HG03439 (cell line): ENCODE measurements around the gene PLA2G4F.

ENCODE experiments used
- ATAC-seq: cut with Tn5 transposase; IDR thresholded peaks from one replicate; pipeline ENCODE4 v1.9.1; 2021; ENCODE audit warnings: mild to moderate bottlenecking, moderate library complexity; ENCODE audit not compliant: unreplicated experiment

The PLA2G4F gene

GRCh38 chr15:42133886-42134502, 22.4 kb downstream of the PLA2G4F start:
- no peak for ATAC-seq

GRCh38 chr15:42133356-42133755, 23.1 kb downstream of the PLA2G4F start:
- ATAC-seq: no peak

- no peak for ATAC-seq
Measured at GRCh38 chr15:42131826-42132806, 24.3 kb downstream of the PLA2G4F start.

- no peak for ATAC-seq
Measured at GRCh38 chr15:42131006-42131405, 25.4 kb downstream of the PLA2G4F start.

- ATAC-seq: no peak
Measured at GRCh38 chr15:42130246-42130986, 26.0 kb downstream of the PLA2G4F start.

- no peak for ATAC-seq
Measured at GRCh38 chr15:42129364-42129763, 27.1 kb downstream of the PLA2G4F start.

GRCh38 chr15:42128476-42128875, 28.0 kb downstream of the PLA2G4F start:
- no peak for ATAC-seq

GRCh38 chr15:42123546-42123945, 32.9 kb downstream of the PLA2G4F start:
- ATAC-seq: no peak

GRCh38 chr15:42121682-42122081, 34.8 kb downstream of the PLA2G4F start:
- no peak for ATAC-seq

GRCh38 chr15:42121021-42121420, 35.4 kb downstream of the PLA2G4F start:
- ATAC-seq: no peak

- ATAC-seq: no peak
Measured at GRCh38 chr15:42120285-42120684, 36.2 kb downstream of the PLA2G4F start.

- ATAC-seq: no peak
Measured at GRCh38 chr15:42119446-42119760, 37.0 kb downstream of the PLA2G4F start.

- ATAC-seq: no peak
Measured at GRCh38 chr15:42118650-42119445, 37.6 kb downstream of the PLA2G4F start.

GRCh38 chr15:42111924-42112323, 44.5 kb downstream of the PLA2G4F start:
- no peak for ATAC-seq

- ATAC-seq: no peak
Measured at GRCh38 chr15:42110367-42110766, 46.1 kb downstream of the PLA2G4F start.

GRCh38 chr15:42108806-42109205, 47.6 kb downstream of the PLA2G4F start:
- no peak for ATAC-seq

GRCh38 chr15:42108189-42108588, 48.2 kb downstream of the PLA2G4F start:
- no peak for ATAC-seq

- ATAC-seq: no peak
Measured at GRCh38 chr15:42107473-42107872, 49.0 kb downstream of the PLA2G4F start.

GRCh38 chr15:42106288-42106687, 50.1 kb downstream of the PLA2G4F start:
- no peak for ATAC-seq

- ATAC-seq: no peak
Measured at GRCh38 chr15:42104095-42104891, 52.1 kb downstream of the PLA2G4F start.
